ENCODE data around the gene COG3. TPM values are rescaled to one million over a fixed set of nuclear protein-coding genes. Genes with fewer than 3 reads are reported as not detected.
A peak's percentile ranks its signal among the peaks of the same experiment; 100 is the strongest.

COG3 gene
- total and polyA plus RNA-seq, 10 of the 15 experiments (the other 5 are each of a cell fraction or from before 2014, with no cell fraction given) = 6.1 to 35.1 (median 22.6) TPM

DNA sequence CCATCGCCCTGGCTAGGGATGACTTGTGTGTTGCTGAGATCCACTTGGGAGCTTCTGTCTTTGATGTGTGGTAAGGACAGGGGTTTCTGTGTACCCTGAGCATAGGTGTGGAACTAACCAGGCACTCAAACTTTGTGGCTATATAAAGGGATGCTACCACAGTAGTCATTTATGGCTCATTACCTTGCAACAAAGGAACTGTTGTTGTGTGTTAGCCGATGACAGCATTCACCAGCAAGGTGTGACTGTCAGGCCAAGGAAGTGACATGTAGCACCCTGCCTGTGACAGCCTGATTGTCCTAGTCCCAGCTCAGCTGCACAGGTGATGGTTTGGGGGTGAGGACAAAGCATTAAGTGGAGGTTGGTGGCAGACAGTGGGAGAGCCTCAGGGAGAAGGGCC is 73.6 kb downstream of the COG3 start (continued):
- no peak for TF ChIP-seq ZNF207 (IDR thresholded peaks at IDR 0.05; ENCODE audit: borderline replicate concordance)
- no peak for TF ChIP-seq NKRF (conservative IDR thresholded peaks at IDR 0.05)
- TF ChIP-seq SMC3 (IDR thresholded peaks at IDR 0.05; ENCODE audit: borderline replicate concordance, low read length) = no peak
- TF ChIP-seq SMARCA5 (IDR thresholded peaks at IDR 0.05) = no peak
- TF ChIP-seq BCL3 (IDR thresholded peaks at IDR 0.05; ENCODE audit: borderline replicate concordance, insufficient read depth, low read depth, low read length, poor library complexity, severe bottlenecking) = no peak
- no peak for TF ChIP-seq YBX1 (IDR thresholded peaks at IDR 0.05)
- TF ChIP-seq, protein P1, sequence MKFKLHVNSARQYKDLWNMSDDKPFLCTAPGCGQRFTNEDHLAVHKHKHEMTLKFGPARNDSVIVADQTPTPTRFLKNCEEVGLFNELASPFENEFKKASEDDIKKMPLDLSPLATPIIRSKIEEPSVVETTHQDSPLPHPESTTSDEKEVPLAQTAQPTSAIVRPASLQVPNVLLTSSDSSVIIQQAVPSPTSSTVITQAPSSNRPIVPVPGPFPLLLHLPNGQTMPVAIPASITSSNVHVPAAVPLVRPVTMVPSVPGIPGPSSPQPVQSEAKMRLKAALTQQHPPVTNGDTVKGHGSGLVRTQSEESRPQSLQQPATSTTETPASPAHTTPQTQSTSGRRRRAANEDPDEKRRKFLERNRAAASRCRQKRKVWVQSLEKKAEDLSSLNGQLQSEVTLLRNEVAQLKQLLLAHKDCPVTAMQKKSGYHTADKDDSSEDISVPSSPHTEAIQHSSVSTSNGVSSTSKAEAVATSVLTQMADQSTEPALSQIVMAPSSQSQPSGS (IDR thresholded peaks at IDR 0.05; ENCODE audit: low read length) = no peak
- TF ChIP-seq HDAC6 (IDR thresholded peaks at IDR 0.05; ENCODE audit: unreplicated experiment) = no peak
- no peak for TF ChIP-seq RELB (IDR thresholded peaks at IDR 0.05; ENCODE audit: low read depth)
- peak; percentile 65 for TF ChIP-seq PKNOX1 (IDR thresholded peaks at IDR 0.05)
- TF ChIP-seq ZNF24 (IDR thresholded peaks at IDR 0.05) = no peak
- TF ChIP-seq TCF12 (IDR thresholded peaks at IDR 0.05; ENCODE audit: low read depth, low read length) = no peak
- TF ChIP-seq ZNF384 (IDR thresholded peaks at IDR 0.05; ENCODE audit: borderline replicate concordance, low read depth, low read length) = no peak
- TF ChIP-seq ZZZ3 (IDR thresholded peaks at IDR 0.05; ENCODE audit: control insufficient read depth, insufficient read length, low read depth) = no peak
- TF ChIP-seq NRF1 (conservative IDR thresholded peaks at IDR 0.05; ENCODE audit: low read depth, low read length) = no peak
- TF ChIP-seq ETV6 (conservative IDR thresholded peaks at IDR 0.05 in 1 of 2, IDR thresholded peaks at IDR 0.05 in 1 of 2; ENCODE audit: borderline replicate concordance in 1 of 2, low read depth in 1 of 2) = no peak
- TF ChIP-seq, protein P2, sequence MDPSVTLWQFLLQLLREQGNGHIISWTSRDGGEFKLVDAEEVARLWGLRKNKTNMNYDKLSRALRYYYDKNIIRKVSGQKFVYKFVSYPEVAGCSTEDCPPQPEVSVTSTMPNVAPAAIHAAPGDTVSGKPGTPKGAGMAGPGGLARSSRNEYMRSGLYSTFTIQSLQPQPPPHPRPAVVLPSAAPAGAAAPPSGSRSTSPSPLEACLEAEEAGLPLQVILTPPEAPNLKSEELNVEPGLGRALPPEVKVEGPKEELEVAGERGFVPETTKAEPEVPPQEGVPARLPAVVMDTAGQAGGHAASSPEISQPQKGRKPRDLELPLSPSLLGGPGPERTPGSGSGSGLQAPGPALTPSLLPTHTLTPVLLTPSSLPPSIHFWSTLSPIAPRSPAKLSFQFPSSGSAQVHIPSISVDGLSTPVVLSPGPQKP (IDR thresholded peaks at IDR 0.05; ENCODE audit: low read depth, low read length) = no peak
- no peak for TF ChIP-seq NBN (IDR thresholded peaks at IDR 0.05)
